HG03565 (cell line): Measurements from ENCODE around the gene ZXDA.

Source experiments
- ATAC-seq: cut with Tn5 transposase; IDR thresholded peaks from one replicate; pipeline ENCODE4 v1.9.1; 2021; ENCODE audit warnings: mild to moderate bottlenecking, moderate library complexity; ENCODE audit not compliant: unreplicated experiment

The ZXDA gene

DNA sequence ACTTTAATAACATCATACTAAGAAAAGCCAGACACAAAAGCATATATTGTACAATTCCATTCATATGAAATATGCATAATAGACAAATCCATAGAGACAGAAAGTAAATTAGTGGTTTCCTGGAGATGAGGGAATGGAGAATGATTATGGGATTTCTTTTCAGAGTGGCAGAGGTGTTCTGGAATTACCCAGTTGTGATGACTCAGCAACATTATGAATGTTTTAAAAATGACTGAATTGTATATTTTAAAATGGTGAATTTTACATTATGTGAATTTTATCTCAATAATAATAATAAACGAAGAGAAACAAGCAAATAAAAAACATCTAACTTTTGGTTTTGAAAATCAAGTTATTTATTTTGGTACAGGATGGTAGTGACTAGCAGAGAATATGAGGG, 11.2 kb downstream of the ZXDA start:
- ATAC-seq = no peak

DNA sequence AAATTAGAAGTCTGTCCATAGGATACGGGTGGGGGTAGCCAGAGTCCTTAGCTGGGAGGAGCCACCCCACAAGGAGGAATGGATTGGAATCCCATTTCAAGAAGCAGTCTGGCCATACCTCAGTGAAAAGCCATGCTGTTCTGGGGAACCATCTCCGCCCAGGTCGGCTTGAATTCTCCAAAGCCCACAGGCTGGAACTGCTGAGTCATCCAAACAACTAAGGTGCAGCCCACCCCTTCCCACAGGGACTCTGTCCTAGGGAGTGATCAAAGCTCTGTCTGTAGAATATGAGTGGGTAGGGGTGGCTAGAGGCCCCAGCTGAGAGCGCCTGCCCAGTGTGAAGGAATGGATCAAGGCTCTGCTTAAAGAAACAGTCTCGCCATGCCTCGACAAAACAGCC, 38.8 kb downstream of the ZXDA start:
- ATAC-seq = no peak
